ENCODE data around the gene ANXA4.
"Not testable (repeated sequence)": the region's sequence is repeated elsewhere in the genome, so short reads cannot be mapped to it uniquely, and the experiment has no call there.

The ANXA4 gene

DNA sequence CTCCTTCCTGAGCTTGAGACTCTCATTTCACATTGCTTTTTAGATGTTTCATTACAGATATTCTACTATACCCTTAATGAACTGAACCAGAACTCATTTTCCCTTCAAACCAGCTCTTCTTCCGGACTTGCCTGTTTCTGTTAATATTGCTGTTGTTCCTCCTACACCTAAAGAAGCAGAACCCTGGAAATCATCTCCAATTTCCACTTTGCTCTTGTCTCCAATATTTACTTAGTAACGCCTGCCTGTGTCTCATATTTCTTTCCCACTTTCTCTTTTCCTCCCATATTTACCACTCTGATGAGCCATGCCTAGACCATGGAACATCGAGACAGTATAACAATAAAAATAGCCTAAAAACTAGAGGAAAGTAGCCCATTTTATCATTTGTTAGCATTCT, 69.7 kb downstream of the ANXA4 start:
- DNase-seq, result no peak

DNA sequence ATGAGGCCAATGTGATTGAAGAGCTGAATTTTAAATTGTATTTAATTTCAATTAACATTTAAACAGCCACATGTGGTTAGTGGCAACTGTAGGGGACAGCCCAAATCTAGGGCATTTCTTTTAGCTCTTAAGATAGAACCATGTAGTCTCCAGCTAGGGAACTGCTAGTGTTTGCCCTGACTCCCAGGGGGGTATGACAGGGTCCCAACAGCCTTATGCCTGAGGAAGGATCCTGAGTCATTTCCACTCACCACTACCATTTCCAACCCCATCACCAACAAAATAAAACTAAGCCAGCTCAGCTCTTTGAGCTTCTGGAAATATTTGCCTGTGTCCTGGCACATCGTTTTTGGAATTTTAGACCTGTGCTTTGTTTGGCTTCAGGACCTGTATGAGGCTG, 73.8 kb downstream of the ANXA4 start:
- no peak for DNase-seq

DNA sequence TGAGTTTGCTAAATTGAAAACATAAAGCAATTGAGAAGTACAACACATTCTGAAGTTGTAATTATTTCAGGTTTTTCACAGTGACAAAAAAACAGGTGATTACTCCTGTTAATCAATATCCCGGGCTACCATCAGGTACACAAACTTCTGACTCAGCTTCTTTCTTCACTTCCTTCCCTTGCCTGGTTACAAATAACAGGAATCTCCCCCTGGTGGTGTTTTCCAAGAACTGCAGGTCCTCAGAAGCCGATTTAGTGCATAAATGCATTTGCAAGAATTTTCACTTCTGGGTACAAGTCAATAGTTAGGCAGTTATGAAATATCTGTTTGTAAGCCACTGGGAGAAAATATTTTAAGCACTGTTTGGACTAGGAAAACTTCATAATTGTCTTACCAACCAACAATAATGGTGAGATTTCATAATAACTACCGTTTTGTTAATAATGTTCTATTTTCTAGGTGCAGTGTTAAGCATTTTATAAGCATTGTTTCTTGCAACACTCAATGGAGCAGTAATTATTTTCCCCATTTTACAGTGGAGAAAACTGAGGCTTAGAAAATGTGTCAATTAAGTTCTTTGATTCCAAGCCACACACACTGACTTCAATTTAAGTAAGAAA, 75.1 kb downstream of the ANXA4 start:
- DNase-seq, result peak; percentile 78

DNA sequence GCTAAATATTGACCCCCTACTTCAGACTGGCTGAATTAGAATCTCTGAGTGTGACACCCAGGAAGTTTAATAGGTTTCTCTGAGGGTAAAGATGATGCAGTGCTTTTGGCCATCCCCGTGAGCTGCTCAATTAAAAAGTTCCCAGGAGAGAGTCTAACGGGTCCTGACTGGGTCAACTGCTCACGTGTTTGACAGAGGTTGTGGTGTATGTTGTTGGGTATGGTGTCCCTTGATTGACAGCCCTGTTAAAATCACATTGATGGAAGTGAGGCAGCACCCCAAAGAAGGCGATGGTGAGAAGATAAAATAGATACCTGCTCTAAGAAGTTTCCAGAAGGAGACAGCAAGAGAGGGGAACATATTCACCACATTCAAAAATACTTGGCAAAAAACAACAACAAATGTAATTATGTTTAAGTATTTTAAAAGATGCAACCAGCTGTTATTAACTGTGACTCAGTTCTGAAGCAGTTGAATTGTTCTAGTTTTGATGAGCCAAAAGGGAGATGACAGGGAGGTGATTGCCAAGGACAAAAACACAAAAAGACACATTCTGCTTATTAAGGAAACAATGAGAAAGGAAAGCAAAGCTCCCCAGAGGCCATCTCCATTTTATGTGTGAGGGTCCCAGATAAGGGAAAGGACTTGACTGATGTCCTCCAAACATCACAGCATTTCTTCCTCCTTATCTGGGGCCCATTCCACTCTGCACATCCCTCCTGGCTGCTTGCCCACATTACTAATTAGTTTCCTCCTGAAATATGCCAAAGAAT, 76.0 kb downstream of the ANXA4 start:
- DNase-seq, result no peak

DNA sequence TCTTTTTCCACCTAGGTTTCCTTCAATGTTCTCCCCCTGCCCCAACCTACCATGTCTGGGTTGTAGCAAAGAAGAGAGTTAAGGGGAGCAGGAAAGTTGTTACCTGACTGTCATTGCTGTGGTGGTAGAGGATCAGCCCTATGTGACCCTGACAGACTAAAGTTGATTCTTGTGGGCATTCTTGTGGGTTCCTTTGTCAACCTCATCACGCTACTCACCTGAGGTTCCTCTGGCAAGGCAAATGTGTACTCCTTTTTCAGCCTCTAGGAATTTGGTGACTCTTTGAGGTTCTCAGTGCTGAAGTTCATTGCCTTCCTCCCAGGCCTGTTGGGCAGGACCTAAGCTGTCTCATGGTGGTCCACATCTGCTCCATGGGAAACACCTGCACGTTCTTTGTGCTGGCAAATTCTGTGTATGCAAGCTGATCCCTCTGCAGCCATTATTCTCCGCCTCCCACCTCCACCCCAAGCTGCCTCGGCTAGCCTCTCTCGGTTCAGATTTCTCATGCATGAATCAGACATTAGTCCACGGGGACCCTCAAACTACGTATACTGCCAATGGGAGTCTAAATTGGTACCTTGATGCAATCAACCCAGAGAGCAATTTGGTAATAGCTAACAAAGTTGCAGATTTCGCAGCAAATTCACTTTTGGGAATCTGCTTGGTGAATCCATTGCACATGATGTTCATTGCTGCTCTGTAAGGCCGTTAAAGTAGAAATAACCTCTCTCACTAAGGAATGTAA, 86.0 kb downstream of the ANXA4 start:
- no peak for DNase-seq

DNA sequence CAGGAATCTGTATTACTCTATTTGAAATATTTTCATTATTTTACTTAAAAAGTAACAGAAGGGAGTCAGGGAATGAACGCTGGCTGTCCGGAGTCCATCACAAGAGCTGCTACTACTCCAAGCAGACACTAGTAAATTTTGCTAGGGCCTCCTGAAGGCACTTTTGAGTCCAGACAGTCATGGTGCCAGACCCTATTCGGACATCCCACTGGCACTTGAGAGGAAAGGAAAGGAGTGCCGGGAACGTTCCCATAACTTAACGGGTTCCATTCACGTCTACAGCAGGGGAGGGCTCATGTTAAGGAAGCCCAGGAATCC, 87.0 kb downstream of the ANXA4 start:
- no peak for DNase-seq

DNA sequence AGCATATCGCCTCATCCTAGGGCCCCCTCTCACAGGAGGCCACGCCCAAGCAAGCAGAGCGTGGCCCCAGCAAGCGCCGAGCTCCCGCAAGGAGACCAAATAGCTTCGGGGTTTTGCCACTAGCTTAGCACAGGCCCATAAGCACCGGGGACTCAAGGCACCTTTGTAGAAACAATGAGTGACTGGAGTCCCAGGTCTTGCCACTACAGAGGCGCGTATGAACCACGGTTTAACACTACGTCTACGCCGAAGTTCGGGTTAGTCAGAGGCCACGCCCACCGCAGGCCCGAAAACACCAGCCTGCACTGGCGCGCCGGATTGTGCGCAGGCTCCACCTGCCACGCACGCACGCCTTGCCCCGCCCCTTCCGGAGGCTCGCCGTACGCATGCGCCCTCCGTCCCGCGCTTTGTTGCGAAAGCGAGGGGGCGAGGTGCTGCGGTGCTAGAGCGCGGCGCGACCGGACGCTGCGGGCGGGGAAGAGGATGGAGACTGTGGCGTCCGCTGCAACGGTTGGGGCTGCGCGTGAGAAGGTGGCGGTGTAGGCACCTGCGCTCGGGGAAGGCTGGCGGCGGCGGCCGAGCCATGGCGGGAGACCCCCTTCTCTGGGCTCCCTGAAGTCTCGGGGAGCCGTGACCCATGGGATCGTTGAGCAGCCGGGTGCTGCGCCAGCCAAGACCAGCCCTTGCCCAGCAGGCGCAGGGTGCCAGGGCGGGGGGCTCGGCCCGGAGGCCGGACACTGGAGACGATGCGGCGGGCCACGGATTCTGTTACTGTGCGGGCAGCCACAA, 87.5 kb downstream of the ANXA4 start, which contains the start of gene GMCL1:
Gene GMCL1 (plus strand): TSS at position 405 of the 789 bp plus-strand sequence. CDS start 233 bp downstream, at position 638.
- peak; percentile 99 for DNase-seq

DNA sequence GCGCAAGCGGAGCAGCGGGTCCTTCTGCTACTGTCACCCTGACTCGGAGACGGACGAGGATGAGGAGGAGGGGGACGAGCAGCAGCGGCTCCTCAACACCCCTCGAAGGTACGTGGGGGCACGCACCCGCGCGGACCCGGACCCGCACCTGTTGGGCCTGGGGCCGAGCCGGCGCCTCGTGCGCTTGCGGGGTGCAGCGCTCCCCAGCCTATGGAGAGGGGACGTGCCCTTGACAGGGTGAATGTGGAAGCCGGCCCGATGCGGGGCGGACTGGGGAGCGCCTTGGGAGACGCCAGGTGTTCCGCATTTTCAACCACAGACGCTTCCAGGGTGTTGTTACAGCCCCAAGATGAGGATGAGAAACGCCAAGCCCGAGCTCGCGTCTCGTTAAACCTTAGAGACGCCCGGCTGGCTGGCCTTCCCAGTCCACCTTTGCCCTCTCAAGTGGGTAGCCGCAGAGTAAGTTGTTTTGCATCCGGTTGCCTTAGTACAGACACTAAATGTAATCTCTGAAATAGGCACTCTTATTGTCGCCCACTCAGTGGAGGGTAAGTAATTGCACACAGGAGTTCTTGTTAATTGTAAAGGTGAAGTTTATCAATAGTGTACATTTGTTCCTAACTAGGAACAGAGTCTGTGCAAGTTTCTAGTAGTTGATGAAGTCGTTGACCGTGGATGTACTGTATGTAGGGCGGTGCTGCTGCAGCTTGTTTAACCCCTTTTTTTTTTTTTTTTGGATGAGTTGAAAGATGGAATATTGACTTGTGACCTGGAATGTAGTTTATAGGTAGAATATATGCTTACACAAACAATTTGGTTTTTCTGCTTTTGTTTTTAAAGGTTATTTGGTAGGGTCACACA, 88.3 kb downstream of the ANXA4 start:
- DNase-seq, result peak; percentile 56

DNA sequence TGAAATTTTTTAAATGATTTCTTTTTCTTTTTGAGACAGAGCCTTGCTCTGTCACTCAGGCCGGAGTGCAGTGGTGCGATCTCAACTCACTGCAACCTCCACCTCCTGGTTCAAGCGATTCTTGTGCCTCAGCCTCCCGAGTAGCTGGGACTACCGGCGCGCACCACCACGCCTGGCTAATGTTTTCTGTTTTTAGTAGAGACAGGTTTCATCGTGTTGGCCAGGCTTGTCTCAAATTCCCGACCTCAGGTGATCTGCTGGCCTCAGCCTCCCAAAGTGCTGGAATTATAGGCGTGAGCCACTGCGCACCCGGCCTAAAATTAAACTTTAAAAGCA, 88.9 kb downstream of the ANXA4 start:
- DNase-seq, result not testable (repeated sequence)

DNA sequence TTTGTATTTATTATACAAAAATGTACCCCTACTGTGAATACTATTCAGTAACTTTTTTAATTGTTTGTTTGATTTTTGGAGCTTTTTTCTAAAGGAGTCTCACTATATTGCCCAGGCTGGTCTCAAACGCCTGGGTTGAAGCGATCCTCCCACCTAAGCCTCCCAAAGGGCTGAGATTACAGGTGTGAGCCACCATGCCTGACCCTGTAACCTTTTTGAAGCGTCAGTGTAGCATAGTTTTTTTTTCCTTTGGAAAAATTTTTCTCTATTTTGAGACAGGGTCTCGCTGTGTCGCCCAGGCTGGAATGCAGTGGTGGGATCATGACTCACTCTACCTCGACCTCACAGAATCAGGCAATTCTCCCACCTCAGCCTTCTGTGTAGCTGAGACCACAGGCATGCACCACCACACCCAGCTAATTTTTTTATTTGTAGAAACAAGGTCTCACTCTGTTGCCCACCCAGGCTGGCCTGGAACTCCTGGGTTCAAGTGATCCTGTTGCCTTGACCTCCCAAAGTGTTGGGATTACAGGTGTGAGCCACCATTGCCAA, 89.5 kb downstream of the ANXA4 start:
- DNase-seq, result no peak

DNA sequence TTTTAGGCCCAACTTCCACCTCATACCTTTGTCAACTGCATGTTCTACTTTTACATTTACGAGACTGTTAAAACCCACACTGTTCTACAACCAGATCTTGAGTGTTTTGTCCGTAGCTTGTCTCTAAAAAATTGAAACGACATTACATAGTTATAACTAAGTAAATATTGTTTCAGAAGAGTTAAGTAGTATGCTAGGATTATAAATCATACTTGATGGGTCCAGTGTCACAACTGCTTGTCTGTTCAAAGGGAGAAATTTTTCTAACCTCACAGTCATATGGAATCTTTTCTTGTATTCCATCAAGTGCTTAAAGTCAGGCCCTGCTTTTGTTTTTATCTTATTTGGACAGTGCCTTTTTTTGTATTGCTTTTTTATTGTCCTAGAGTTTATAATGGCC, 91.8 kb downstream of the ANXA4 start:
- no peak for DNase-seq

DNA sequence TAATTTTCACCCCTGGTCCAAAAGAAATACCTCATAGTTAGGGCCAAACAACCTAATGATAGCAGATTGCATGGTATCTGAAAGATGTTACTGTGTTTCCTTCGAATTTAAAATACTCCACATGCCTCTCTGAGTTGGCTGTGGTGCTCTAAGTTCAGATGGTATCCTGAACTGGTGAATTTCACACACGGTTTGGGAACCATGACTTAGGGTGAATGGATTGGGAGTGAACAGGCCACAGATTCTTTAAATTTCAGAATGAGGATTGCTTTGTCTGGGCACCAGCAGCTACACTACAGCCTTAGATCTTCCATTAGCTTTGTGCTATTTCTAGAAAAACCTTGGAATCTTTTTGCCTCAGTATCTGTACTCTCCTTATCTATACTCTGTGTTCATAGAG, 93.7 kb downstream of the ANXA4 start:
- no peak for DNase-seq

DNA sequence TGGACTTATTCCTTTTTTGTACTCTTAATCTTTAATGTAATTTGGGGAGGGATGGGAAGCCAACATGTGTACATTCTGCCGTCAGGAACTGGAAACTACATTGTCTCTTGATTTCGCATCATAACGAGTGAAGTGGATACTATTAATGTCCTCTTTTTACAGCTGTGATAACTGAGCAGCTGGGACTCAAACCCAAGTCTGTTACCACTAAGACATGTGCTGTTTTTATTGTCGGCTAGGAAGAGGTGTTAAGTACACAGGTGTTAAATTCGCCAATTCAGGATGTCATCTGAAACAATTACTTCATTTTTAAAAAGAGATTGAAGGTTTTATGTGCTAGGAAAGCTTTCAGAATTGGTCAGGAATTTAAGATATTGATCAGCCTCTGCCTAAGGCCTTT, 94.4 kb downstream of the ANXA4 start:
- DNase-seq, result no peak

DNA sequence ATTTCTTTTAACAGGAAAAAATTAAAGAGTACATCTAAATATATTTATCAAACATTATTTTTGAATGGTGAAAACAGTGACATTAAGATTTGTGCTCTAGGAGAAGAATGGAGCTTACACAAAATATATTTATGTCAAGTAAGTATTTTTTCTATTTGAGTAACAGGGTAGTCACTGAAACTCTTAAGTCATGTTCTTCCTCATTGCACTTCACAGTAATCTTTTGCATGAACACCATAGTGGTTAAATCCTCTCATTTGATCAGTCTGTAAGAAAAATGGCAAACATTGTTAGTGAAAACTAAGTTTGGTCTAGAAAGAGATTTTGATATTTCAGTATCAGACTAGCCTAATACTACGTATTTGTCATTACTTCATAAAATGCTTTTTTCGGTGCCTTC, 95.6 kb downstream of the ANXA4 start:
- no peak for DNase-seq

DNA sequence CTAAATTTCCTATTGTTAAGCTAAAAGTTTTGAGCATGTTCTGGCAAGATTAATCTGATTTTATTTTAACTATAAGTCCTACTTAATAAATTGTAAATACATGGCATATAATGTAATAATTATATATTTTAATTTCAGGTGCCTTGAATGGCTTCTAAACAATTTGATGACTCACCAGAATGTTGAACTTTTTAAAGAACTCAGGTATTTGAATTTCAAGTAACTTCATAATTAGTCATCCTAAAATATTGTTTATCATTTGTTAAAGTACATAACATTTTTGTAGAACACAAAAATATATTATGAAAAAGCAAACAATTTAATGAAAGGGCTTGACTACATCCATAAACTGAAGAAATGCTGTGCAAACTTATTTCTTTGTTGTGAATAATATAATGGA, 102.1 kb downstream of the ANXA4 start:
- DNase-seq, result no peak

DNA sequence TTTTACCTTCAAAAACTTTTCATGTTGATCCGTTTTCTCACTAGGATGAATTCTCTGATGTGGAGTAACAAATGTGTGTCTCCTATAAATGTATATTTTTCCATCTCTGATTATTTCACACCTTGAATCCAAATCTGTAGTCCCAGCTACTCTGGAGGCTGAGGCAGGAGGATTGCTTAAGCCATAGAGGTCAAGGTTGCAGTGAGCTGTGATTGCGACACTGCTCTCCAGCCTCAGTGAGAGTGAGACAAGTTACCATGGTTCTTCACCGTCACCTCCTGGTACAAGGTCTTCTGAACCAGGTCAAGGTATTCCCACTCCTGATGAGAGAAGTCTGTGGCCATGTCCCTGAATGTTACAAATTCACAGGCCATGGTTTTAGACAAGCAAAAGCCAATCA, 102.6 kb downstream of the ANXA4 start:
- DNase-seq, result no peak

DNA sequence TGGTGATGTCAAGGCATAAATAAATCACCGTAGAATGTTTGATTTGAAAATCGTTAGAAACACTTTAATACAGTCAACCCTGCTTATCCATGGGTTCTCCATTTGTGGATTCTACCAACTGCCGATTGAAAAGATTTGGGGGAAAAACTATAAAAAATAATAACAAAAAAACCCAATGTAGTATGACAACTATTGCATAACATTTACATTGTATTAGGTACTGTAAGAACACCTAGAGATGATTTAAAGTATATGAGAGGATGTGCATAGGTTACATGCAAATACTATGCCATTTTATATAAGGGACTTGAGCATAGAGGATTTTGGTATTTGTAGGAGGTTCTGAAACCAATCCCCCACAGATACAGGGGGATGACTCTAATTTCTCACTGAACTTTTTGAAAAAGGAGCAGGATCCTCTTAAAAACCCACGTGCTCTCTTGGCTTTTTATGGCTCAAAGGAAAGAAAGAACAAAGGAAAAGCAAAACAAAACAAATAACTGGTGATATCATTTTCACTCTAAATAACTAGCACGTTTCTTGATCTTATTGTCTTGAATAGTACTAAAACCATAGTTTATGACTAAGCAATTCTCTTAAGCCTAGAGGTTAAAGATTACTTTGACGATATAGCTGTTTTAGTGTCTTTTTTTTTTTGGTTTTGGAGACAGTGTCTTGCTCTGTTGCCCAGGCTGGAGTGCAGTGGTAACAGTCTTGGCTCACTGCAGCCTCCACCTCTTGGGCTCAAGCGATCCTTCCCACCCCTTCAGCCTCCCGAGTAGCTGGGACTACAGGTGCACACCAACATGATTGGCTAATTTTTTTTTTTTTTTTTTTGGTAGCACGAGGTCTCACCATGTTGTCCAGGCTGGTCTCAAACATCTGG, 104.5 kb downstream of the ANXA4 start:
- DNase-seq, result no peak

DNA sequence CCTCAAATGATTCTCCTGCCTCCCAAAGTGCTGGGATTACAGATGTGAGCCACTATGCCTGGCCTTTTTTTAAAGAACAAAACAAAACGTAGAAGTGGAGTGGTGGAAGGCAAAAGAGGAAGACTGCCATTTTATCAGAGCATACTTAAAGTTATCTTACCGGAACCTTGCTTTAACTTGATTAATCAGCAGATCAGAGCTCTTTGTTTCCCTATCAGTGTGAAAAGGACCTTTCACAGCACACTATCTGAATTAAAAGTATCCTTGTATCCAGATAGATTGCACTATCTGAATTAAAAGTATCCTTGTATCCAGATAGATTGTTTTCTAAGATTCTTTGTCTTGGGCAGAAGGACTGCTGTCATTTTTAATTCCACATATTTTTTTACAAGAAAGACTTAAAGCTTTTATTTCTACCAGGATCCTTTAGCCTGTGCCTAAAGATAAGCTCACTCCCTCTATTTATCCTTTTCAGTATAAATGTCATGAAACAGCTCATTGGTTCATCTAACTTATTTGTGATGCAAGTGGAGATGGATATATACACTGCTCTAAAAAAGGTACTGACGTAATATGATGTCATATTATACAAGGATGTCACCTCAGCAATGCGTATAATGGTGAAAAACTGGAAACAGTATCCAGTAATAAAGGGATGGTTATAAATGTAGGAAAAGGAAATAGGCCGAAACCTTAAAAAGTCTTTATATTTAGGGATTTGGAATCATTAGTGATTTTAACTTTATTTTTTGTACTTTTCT, 105.3 kb downstream of the ANXA4 start:
- no peak for DNase-seq

DNA sequence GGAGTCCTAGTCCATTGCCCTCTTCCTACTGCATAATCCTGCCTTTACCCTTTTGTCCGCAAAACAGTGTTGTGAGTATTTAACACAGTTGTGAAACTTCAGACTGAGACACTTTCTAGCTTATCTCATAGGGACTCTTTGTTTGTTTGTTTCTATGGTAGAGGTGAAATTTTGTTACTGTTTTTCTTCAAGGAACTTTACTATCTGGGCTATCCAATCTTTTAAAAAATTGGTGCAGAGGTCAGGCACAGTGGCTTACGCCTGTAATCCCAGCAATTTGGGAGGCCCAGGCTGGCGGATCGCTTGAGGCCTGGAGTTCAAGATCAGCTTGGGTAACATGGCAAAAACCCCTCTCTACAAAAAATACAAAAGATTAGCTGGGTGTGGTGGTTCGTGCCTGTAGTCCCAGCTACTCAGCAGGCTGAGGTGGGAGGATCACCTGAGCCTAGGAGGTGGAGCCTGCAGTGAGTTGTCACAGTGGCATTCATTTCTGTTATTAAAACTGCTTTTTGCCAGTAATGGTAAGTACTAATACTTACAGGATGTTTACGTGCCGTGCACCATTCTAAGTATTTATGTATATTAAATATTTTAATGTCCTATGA, 106.4 kb downstream of the ANXA4 start:
- no peak for DNase-seq

DNA sequence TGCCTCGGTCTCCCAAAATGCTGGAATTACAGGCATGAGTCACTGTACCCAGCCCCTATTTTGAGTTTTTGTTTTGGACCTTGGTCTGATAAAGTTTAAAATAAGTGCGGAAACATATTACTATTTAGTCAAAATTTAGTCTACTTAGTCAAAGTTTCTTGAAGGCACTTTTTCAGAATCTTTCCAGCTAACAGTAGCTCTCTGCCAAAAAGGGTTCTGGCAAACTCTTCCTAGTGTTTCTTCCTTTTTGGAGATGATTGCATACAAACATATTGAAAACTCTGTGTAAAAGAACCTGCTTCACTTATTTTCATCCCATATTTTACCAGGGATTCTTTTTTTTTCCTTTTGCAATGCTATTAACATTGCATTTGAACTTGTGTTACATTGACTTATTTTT, 116.3 kb downstream of the ANXA4 start:
- no peak for DNase-seq

All from stimulated activated CD4-positive, alpha-beta T cell treated with anti-CD3 and anti-CD28 coated beads, Interleukin-15, amount 100 ng/mL, for 24 hours (primary cell).